Right lobe of liver (tissue), 4 donors: ENCODE results near the gene NFATC1.

Experiments used
- POLR2A ChIP-seq: fragments of 450-650 bp; IDR thresholded peaks from one replicate; pipeline ENCODE4 v1.6.1; 2017; ENCODE audit warnings: antibody characterized with exemption, mild to moderate bottlenecking
- TF ChIP-seq, protein P1 (sequence below), 4 donors: fragments of 200-600 bp in 3 of 4; fragments of 450-650 bp in 1 of 4; IDR thresholded peaks; one replicate each; pipeline versions ENCODE4 v1.5.1 to v1.8.0; 2016 to 2022; ENCODE audit warnings: antibody characterized with exemption in 4 of 4, mild to moderate bottlenecking in 2 of 4
- donor health status: DM: no; HTN: no; CAD: no.
- donor health status: DM: no; HTN: no; CAD: no.
- donor health status: DM: no; HTN: yes; CAD: no.

GRCh38 chr18:79529296-79529695 is 133.6 kb downstream of the NFATC1 start:
- TF ChIP-seq, protein P1, sequence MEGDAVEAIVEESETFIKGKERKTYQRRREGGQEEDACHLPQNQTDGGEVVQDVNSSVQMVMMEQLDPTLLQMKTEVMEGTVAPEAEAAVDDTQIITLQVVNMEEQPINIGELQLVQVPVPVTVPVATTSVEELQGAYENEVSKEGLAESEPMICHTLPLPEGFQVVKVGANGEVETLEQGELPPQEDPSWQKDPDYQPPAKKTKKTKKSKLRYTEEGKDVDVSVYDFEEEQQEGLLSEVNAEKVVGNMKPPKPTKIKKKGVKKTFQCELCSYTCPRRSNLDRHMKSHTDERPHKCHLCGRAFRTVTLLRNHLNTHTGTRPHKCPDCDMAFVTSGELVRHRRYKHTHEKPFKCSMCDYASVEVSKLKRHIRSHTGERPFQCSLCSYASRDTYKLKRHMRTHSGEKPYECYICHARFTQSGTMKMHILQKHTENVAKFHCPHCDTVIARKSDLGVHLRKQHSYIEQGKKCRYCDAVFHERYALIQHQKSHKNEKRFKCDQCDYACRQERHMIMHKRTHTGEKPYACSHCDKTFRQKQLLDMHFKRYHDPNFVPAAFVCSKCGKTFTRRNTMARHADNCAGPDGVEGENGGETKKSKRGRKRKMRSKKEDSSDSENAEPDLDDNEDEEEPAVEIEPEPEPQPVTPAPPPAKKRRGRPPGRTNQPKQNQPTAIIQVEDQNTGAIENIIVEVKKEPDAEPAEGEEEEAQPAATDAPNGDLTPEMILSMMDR (IDR thresholded peaks at IDR 0.05): no peak
- TF ChIP-seq POLR2A: no peak
